SK-N-SH (cell line): ENCODE measurements around the gene TMEM87A. TPM values are rescaled to one million over a fixed set of nuclear protein-coding genes. Genes with fewer than 3 reads are reported as not detected.

Experiments
- CTCF ChIA-PET: fragments of 300-600, 350-600 bp; formaldehyde crosslinking; extraction: SDS; loops from one replicate; lab custom pipeline; 2021; lab: Yijun Ruan, JAX
- POLR2A ChIA-PET: fragments of 350-600 bp; sonication (Branson Sonifier 250); formaldehyde crosslinking; extraction: SDS; loops from one replicate; lab custom pipeline; 2020; ENCODE audit warnings: antibody characterized with exemption, inconsistent platforms; lab: Yijun Ruan, JAX
- DNase-seq: peaks from one replicate; pipeline ENCODE4 v3.0.0; 2012
- H2AFZ ChIP-seq: fragments of 200-600 bp; sonication (generic); 2 replicates; pipeline ENCODE4 v1.8.1; 2016; ENCODE audit warnings: antibody characterized with exemption, mild to moderate bottlenecking, low read depth
- H3F3A ChIP-seq: fragments of 200-600 bp; sonication (generic); replicated peaks from 2 replicates; pipeline ENCODE3; 2016; ENCODE audit warnings: antibody characterized with exemption, mild to moderate bottlenecking; ENCODE audit not compliant: insufficient read depth
- H3K27ac ChIP-seq, 2 experiments: fragments of 200-500 bp in 1 of 2; fragments of 200-600 bp in 1 of 2; sonication (Bioruptor generic) in 1 of 2; sonication (generic), shearing (Covaris generic) in 1 of 2; 2 replicates each; pipeline versions ENCODE4 v1.5.1 to v1.6.1; 2014 to 2016; ENCODE audit warnings: low read depth in 2 of 2, inconsistent platforms in 1 of 2, low read length in 1 of 2, mild to moderate bottlenecking in 1 of 2, mixed read lengths in 1 of 2
- H3K27me3 ChIP-seq: fragments of 200-600 bp; sonication (generic), shearing (Covaris generic); 2 replicates; pipeline ENCODE4 v1.6.1; 2016; ENCODE audit warnings: mixed run types; ENCODE audit not compliant: insufficient read depth
- H3K36me3 ChIP-seq, 2 experiments: fragments of 200-500 bp in 1 of 2; fragments of 200-600 bp in 1 of 2; sonication (Bioruptor generic) in 1 of 2; sonication (generic) in 1 of 2; replicated peaks in 1 of 2; 2 replicates each; pipeline versions ENCODE3 to v1.5.1; 2014 to 2016; ENCODE audit warnings: low read length in 1 of 2, mild to moderate bottlenecking in 1 of 2; ENCODE audit not compliant: insufficient read depth in 2 of 2, control insufficient read depth in 1 of 2
- H3K4me1 ChIP-seq, 2 experiments: fragments of 200-500 bp in 1 of 2; fragments of 200-600 bp in 1 of 2; sonication (Bioruptor generic) in 1 of 2; sonication (generic), shearing (Covaris generic) in 1 of 2; 2 replicates each; pipeline versions ENCODE4 v1.5.1 to v1.6.1; 2014 to 2016; ENCODE audit warnings: low read depth in 1 of 2, low read length in 1 of 2, mixed run types in 1 of 2; ENCODE audit not compliant: insufficient read depth in 2 of 2, control insufficient read depth in 1 of 2
- H3K4me2 ChIP-seq: fragments of 200-600 bp; sonication (generic), shearing (Covaris generic); 2 replicates; pipeline ENCODE4 v1.6.1; 2017; ENCODE audit warnings: mixed run types
- H3K4me3 ChIP-seq, 2 experiments: fragments of 200-500 bp in 1 of 2; fragments of 200-600 bp in 1 of 2; sonication (Bioruptor generic) in 1 of 2; sonication (generic), shearing (Covaris generic) in 1 of 2; 2 replicates each; pipeline versions ENCODE4 v1.5.1 to v1.8.1; 2014 to 2016; ENCODE audit warnings: low read depth in 2 of 2, inconsistent platforms in 1 of 2, low read length in 1 of 2, mild to moderate bottlenecking in 1 of 2, mixed read lengths in 1 of 2, moderate library complexity in 1 of 2
- H3K79me2 ChIP-seq: fragments of 200-600 bp; sonication (generic); 2 replicates; pipeline ENCODE4 v1.8.1; 2017; ENCODE audit warnings: mild to moderate bottlenecking; ENCODE audit not compliant: insufficient read depth
- H3K9ac ChIP-seq: fragments of 200-600 bp; sonication (generic); 2 replicates; pipeline ENCODE4 v1.6.1; 2017; ENCODE audit warnings: mixed run types
- H3K9me2 ChIP-seq: fragments of 200-600 bp; sonication (generic); 2 replicates; pipeline ENCODE4 v1.6.1; 2017; ENCODE audit warnings: mixed run types
- H3K9me3 ChIP-seq: fragments of 200-600 bp; sonication (generic); 2 replicates; pipeline ENCODE4 v1.6.1; 2017; ENCODE audit warnings: mixed run types, mild to moderate bottlenecking, moderate library complexity
- H4K20me1 ChIP-seq: fragments of 200-600 bp; sonication (generic); 2 replicates; pipeline ENCODE4 v1.6.1; 2017; ENCODE audit warnings: mild to moderate bottlenecking, mixed run types; ENCODE audit not compliant: insufficient read depth
- CHD2 ChIP-seq: fragments of 150-350 bp; IDR thresholded peaks from 2 replicates; pipeline ENCODE4 v1.6.1; 2018; ENCODE audit warnings: low read length; ENCODE audit not compliant: partially characterized antibody
- ELF1 ChIP-seq: IDR thresholded peaks from 2 replicates; pipeline ENCODE4 v1.4.0; 2012
- EZH2phosphoT487 ChIP-seq: fragments of 200-600 bp; sonication (generic); IDR thresholded peaks from 2 replicates; pipeline ENCODE4 v1.6.1; 2017; ENCODE audit warnings: low read depth, mixed run types, mild to moderate bottlenecking, antibody characterized with exemption, moderate library complexity, borderline replicate concordance
- FOXM1 ChIP-seq: IDR thresholded peaks from 2 replicates; pipeline ENCODE4 v1.4.0; 2012; ENCODE audit warnings: low read depth, mild to moderate bottlenecking
- GATA2 ChIP-seq: sonication (generic); formaldehyde crosslinking; IDR thresholded peaks from 2 replicates; pipeline ENCODE4 v1.5.0; 2020; ENCODE audit warnings: mild to moderate bottlenecking, missing genetic modification reagents
- MXI1 ChIP-seq: IDR thresholded peaks from 2 replicates; pipeline ENCODE4 v1.6.1; 2012; ENCODE audit warnings: mild to moderate bottlenecking, low read depth, low read length, improper control_type of control experiment
- RAD21 ChIP-seq: IDR thresholded peaks from 2 replicates; pipeline ENCODE4 v1.6.1; 2012; ENCODE audit warnings: mild to moderate bottlenecking, low read length
- SIN3A ChIP-seq: IDR thresholded peaks from 2 replicates; pipeline ENCODE4 v1.6.1; 2012; ENCODE audit warnings: low read depth, mild to moderate bottlenecking, low read length, moderate library complexity, borderline replicate concordance
- TAF1 ChIP-seq: IDR thresholded peaks from 2 replicates; pipeline ENCODE4 v1.6.1; 2012; ENCODE audit warnings: low read depth, mild to moderate bottlenecking, low read length, moderate library complexity, borderline replicate concordance
- YY1 ChIP-seq: IDR thresholded peaks from 2 replicates; pipeline ENCODE4 v1.4.0; 2012; ENCODE audit warnings: low read depth, mild to moderate bottlenecking
- WGBS: methylation state at CpG from one replicate; pipeline ENCODE4 v1.1.6; 2017; ENCODE audit warnings: low lambda C conversion rate; 5-methylcytosine and 5-hydroxymethylcytosine counted together
- polyA plus RNA-seq, 3 experiments: library from polyadenylated mRNA; depleted of rRNA; stranded (reverse); fragments of >200 nt; gene quantifications; 2 replicates each; pipeline ENCODE4 v1.2.3, GENCODE V29; 2012
- TF ChIP-seq, protein P1 (sequence below): IDR thresholded peaks from 2 replicates; pipeline ENCODE4 v1.6.1; 2012; ENCODE audit warnings: mild to moderate bottlenecking, low read depth, low read length, moderate library complexity

TMEM87A gene
- polyA plus RNA-seq, 1 of the 3 experiments (the other 2 are of a cell fraction) = 20.8 TPM

DNA sequence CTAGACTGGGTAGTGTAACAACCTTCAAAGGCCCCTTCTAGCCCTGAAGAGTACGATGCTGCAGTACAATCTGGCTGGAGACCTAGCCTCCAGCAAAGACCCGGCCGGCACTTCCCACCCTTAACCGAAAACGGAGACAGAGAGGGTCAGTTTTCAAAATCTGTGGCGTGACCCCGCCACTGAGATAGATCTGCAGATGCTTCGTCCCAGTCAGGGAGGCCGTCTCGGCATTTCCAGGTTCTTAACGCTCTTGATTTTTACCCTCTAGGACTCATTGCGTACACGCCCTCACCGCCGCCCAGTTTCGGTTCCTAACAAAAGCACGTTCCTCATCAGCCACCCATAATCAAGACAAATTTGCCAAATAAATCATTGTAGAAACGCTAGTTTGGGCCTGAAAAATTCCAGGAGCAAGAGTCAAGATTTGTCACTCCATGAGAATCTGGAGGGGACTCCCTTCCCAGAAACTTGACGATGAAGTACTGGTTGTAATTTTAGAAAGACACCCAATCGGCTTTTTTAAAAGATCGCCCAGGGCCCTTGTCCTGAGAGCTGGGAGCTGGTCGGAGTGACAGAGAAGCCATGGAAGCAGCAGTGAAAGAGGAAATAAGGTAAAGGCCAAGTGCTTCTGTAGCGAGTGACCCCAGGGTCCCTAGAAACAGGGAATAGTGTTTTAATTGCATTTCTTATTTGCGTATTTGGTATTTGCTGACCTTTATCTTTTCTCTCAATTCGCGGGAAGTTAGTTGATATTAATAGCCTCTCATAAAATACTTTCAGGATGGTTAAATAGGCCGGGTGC, 868 bp upstream of the TMEM87A start:
- ChIA-PET POLR2A (interaction anchor here (0.6 to 1.3 kb wide), 6 partner anchors 8 to 1124 kb away, joined by 3 to 5 read pairs (median 3); partner anchors contain the start of genes STARD9 and VPS39), CTCF (interaction anchor here (0.9 kb wide), 1 partner anchor 74 kb away, joined by 3 read pairs; no protein-coding TSS in a partner anchor)
- Histone ChIP-seq H3K4me3 (peak overlapping the region; percentile 80 to 87), H3K4me2 (peak overlapping the region; percentile 97), H3K4me1 (peaks cover 7 to 18% of the 10 kb centered on the region in 2 experiments; a peak in 3 of 4 replicates), H2AFZ (peak overlapping the region; percentile 57), H4K20me1 (peaks cover 14% of the 10 kb centered on the region; the same call in 1 of the 2 replicates), H3K27me3 (no peaks in the 10 kb centered on the region), H3K79me2 (peaks cover 59% of the 10 kb centered on the region), H3F3A (peaks cover 25% of the 10 kb centered on the region), H3K9me3 (no peaks in the 10 kb centered on the region), H3K27ac (peak overlapping the region; percentile 96 to 99), H3K9me2 (no peaks in the 10 kb centered on the region), H3K36me3 (peaks cover 11 to 30% of the 10 kb centered on the region in 2 experiments), H3K9ac (peak overlapping the region; percentile 94)
- TF ChIP-seq, protein P1, sequence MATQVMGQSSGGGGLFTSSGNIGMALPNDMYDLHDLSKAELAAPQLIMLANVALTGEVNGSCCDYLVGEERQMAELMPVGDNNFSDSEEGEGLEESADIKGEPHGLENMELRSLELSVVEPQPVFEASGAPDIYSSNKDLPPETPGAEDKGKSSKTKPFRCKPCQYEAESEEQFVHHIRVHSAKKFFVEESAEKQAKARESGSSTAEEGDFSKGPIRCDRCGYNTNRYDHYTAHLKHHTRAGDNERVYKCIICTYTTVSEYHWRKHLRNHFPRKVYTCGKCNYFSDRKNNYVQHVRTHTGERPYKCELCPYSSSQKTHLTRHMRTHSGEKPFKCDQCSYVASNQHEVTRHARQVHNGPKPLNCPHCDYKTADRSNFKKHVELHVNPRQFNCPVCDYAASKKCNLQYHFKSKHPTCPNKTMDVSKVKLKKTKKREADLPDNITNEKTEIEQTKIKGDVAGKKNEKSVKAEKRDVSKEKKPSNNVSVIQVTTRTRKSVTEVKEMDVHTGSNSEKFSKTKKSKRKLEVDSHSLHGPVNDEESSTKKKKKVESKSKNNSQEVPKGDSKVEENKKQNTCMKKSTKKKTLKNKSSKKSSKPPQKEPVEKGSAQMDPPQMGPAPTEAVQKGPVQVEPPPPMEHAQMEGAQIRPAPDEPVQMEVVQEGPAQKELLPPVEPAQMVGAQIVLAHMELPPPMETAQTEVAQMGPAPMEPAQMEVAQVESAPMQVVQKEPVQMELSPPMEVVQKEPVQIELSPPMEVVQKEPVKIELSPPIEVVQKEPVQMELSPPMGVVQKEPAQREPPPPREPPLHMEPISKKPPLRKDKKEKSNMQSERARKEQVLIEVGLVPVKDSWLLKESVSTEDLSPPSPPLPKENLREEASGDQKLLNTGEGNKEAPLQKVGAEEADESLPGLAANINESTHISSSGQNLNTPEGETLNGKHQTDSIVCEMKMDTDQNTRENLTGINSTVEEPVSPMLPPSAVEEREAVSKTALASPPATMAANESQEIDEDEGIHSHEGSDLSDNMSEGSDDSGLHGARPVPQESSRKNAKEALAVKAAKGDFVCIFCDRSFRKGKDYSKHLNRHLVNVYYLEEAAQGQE = no peak
- TF ChIP-seq ELF1 (no peak), TAF1 (no peak), MXI1 (no peak), CHD2 (no peak), RAD21 (no peak), FOXM1 (no peak)
- 7% methylated on average over 22 of the region's 27 CpGs for whole genome bisulfite sequencing
- DNase-seq = peak; percentile 34

DNA sequence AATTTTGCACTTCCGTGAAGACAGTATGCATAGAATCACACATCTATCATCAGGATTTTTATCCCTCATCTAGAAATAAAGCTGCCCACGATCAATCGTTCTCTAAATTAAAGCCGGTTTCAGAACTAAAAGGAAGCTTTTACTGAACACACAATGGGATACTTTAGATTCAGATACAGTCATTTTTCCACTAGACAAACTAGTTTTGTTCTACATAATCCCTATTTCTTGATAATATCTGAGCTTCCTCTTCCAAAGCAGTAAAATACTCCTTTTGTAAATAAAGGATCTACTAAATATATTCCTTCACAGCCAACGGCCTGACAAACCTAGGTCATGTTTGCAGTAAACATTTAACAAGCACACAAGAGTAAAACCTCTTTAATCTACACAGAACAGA, 2.2 kb downstream of the TMEM87A start:
- peaks cover 7 to 16% of the 10 kb centered on the region in 2 experiments; a peak in 3 of 4 replicates for H3K4me1 ChIP-seq
- H3K79me2 ChIP-seq = peaks cover 78% of the 10 kb centered on the region
- no peaks in the 10 kb centered on the region for H3K9me3 ChIP-seq
- H3K9ac ChIP-seq = peak overlapping the region; percentile 23; the same call in 1 of the 2 replicates
- no peaks in the 10 kb centered on the region for H3K27me3 ChIP-seq
- peaks cover 14% of the 10 kb centered on the region; the same call in 1 of the 2 replicates for H4K20me1 ChIP-seq
- peak overlapping the region in 1 of 2 experiments; percentile 99; a peak in 2 of 4 replicates for H3K27ac ChIP-seq
- H3F3A ChIP-seq = peaks cover 25% of the 10 kb centered on the region
- no peak for DNase-seq
- ChIA-PET POLR2A (no interaction called here), CTCF (no interaction called here)
- no peaks in the 10 kb centered on the region for H3K9me2 ChIP-seq
- no peak for TF ChIP-seq GATA2 (CRISPR knock-in tag)
- no peak for TF ChIP-seq SIN3A
- no peak for TF ChIP-seq YY1
- TF ChIP-seq FOXM1 = no peak
- TF ChIP-seq EZH2phosphoT487 = no peak
- H3K36me3 ChIP-seq = peaks cover 26 to 41% of the 10 kb centered on the region in 2 experiments
- H3K4me3 ChIP-seq = peak overlapping the region; percentile 13 to 21; a peak in 3 of 4 replicates
- H2AFZ ChIP-seq = no peak overlapping the region
- WGBS = 87% methylated on average over 5 of the region's 5 CpGs
- H3K4me2 ChIP-seq = peak overlapping the region; percentile 97
